HG02763 (cell line): Measurements from ENCODE around the gene CACNA1H.

Experiments
- ATAC-seq: cut with Tn5 transposase; IDR thresholded peaks from one replicate; pipeline ENCODE4 v1.9.1; 2021; ENCODE audit warnings: mild to moderate bottlenecking, moderate library complexity; ENCODE audit not compliant: unreplicated experiment

The CACNA1H gene

GRCh38 chr16:1122398-1122765 lies 30.5 kb upstream of the CACNA1H start:
- no peak for ATAC-seq

DNA sequence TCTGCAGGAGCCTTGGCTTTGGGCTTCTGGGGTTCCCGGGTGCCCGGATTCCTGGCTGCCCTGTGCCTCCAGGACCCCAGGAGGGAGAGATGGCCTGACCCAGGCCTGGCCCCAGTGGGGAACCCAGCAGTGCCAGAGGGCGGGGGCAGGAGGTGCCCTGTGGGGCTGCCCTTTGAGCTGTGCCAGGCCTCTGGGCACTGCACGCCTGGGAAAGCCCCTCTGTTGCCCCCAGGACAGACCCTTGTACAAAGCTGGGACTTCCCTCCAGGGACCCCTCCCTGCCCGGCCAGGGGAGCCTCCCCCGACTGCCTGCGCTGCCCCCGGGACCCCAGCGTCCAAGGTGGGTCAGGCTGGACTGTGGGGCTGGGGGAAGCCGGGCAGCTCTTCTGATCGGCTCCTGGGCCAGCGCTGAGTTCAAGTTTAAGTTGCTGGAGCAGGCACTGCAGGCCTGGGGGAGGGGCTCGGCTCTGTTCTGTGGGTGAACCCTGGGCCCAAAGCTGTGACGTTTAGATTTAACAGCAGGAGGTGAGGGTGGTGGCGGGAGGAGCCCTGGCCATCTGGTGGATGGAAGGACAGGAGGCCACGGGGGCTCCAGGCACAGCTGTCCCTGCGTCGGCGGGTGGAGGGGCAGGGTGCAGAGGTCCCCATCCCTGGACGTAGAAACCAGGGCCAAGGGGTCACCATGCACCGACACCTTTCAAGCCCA lies 29.2 kb upstream of the CACNA1H start:
- no peak for ATAC-seq

DNA sequence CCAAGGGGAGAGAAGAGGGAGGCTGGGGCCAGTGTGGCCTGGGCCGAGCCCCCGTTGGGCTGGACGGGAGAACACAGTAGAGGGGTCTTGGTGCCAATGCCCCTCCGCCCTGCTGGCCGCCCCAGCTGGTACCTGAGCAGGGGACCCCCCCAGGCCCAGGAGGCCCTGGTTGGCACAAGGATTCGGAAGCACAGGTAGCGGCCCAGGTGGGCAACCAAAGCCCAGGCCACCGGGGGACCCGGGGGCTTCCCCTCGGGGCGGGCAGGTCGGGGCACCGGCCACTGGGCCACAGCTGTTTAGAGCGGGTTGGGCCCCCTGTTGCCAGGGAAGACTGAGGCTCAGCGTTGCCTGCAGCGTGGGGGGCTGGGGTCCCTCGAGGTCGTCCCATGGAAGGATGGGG lies 28.6 kb upstream of the CACNA1H start:
- no peak for ATAC-seq

GRCh38 chr16:1124795-1125194 lies 28.1 kb upstream of the CACNA1H start:
- no peak for ATAC-seq

GRCh38 chr16:1125471-1125870 lies 27.4 kb upstream of the CACNA1H start:
- ATAC-seq = no peak

GRCh38 chr16:1126044-1126443 lies 26.9 kb upstream of the CACNA1H start:
- no peak for ATAC-seq

- ATAC-seq = no peak
These were observed 26.3 kb upstream of the CACNA1H start for GRCh38 chr16:1126586-1126985.

DNA sequence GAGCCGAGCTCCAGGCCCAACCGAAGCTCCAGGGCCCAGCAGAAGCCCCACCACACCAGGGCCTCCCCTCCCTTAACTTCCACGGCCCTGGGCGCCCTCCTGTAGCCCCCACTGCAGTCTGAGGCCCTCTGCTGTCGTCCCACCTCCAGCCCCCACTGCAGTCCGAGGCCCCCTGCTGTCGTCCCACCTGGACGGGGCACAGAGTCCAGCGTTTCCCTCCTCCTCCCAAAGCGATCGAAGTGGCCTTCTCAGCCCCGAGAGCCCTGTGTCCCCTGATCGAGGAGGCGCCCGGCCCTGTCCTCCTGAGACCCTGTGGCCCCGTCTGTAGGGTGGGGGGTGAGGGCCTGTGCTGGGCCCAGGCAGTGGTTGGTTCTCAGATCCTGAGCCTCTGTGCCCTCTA lies 25.8 kb upstream of the CACNA1H start:
- ATAC-seq = no peak

- no peak for ATAC-seq
These were observed 24.8 kb upstream of the CACNA1H start for GRCh38 chr16:1127971-1128715.

DNA sequence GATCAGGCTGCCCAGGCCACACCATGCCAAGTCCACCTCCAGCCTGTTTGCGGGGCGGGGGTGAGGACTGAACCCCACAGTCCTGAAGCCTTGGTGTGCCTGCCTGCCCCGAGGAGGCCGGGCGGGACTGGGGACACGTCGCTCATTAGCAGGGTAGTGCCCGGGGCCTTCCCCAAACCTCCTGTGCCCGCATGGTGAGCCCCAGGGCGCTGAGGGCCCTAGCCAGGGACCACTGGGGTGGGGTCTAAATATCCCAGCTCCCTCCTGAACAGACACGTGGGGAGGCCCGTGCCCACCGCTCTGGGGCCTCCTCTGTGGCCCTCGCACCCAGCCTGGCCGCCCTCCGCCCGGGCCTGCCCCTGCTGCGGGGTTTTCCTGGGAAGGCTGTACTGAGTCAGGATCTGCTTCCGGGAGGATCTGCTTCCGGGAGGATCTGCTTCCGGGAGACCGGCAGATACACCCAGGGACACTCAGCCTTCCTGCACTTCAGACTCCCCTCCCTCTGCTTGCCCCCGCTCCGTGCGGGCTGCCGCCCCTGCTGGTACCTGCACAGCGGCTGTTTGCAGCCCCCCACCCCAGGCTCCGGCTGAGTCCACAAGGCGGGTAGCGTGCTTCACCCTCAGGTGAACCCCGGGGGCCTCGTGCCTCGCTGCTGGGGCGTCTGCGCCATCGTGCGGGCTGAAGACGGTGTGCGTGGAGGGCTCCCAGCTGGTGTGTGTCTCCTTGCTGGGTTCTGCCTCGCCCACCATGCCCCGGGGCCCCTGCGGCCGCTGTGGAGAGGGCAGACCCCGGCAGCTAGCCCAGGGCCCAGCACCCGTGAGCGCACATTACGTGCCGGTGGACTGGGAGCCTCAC lies 23.6 kb upstream of the CACNA1H start:
- ATAC-seq = no peak

DNA sequence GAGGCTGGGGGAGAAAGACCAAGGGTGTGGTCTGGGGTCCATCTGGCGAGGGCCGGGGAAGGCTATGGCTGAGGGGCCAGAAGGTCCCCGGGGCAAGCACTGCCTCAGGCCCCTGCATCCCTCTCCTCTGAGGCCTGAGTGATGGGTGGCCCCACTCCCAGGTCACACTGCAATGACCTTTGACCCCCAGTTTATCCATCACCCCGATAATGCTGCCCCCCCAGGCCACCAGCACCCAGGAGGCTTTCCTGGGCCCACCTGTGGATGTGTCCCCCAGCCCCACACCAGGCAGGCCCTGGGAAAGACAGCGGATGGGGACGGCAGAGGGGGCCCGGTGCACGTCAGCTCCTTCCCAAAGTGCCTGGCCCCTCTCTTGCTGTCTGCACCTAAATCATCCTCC lies 22.5 kb upstream of the CACNA1H start:
- no peak for ATAC-seq

DNA sequence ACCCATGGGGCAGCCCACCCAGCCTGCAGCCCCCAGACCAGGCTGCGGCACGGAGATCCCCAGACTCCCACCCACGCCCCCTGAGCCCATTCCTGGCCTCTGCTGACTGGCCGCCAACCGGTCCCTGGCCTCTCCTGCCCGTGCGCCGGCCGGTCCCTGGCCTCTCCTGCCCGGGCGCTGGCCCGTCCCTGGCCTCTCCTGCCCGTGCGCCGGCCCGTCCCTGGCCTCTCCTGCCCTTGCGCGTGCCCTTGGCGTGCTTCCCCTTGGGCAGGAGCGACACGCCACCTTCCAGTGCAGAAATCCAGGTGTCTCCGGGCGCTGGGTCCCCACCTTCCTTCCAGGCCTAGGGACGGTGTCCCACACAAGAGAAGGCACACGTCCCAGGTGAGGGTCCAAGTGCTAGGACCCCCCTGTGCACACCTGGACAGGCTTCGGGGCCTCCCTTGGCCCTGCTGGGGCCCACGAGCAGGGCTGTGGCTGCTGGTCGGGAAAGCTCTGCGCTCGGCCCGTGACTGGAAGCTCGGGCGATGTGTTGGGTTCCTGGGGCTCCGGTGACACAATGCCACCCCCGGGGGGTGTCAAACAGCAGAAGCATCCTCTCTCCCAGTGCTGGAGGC lies 21.4 kb upstream of the CACNA1H start:
- ATAC-seq = no peak

DNA sequence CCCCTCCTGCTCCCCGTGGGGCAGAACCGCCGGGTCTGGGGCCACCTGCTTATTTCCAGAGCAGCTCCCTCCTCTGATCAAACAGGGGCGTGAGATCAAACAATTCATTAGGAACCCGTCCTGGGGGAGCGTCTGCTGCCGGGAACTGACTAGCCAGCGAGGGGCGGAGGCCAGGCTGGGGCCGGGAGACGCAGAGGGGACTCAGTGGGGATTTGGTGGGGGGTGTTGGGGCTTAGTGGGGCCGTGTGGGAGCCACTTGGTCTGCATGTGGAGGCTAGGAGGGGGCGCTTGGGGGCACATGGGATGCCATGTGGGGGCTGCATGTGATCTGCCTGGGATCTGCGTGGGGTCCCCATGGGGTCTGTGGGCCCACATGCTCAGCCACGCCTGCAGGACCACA lies 20.5 kb upstream of the CACNA1H start:
- ATAC-seq = no peak

DNA sequence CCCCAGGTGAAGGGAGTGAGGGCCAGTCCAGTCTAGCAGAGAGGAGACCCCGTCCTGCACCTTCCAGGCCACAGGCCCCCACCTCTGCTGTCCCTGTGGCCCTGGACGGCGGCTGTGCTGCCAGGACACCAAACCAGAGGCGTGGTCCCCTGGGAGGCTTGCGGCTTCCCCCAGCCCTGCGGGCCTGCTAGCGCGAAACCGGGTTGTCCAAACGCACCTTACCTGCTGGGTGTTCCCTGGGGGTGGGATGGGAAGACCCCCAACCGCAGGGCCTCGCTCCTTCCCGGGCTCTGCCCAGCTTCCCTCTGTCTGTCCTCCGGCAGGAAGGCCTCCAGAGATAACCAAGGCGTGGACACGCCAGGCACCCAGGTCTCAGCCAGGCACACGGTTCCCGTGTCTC lies 19.6 kb upstream of the CACNA1H start:
- ATAC-seq = no peak

- ATAC-seq = no peak
These were observed 18.9 kb upstream of the CACNA1H start for GRCh38 chr16:1133810-1134520.

DNA sequence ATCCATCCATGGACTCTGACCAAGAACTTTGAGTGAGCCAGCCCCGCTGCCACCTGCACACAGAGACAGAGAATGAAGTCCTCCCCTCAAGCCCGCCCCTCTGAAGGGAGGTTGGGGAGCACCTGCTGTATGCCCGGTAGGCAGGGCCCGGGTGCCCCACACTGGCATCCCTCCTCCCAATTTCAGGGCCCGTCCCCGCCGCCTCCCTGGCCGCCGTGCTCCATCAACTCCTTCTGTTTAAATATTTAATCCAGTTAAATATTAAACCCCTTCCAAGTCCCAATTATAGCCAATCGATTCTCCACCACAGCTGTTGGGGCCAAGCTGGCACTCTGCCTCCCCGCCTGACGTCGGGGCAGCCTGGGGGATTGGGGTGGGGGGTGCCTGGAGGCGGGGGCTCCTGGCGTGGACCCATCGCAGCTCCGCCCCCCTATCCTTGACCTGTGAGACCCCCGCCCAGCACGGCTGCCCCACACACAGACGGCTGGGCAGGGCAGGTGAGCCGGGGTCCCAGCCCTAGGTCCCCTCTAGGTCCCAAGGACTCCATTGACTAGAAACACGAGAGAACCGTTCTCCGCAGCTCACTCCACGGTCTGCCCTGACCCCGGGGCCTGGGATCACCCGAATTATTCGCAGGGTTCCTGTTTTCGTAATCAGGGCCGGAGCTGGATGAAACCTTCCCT lies 18.0 kb upstream of the CACNA1H start:
- no peak for ATAC-seq

DNA sequence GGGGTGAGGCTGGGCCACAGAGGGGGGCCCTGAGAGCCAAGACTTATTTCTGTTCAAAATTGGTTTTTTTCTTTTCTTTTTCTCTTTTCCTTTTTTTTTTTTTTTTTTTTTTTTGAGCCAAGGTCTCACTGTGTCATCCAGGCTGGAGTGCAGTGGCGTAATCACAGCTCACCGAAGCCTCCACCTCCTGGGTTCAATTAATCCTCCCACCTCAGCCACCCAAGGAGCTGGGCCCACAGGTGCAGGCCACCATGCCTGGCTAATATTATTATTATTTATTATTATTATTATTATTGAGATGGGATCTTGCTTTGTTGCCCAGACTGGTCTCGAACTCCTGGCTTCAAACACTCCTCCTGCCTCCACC lies 17.5 kb upstream of the CACNA1H start:
- no peak for ATAC-seq

DNA sequence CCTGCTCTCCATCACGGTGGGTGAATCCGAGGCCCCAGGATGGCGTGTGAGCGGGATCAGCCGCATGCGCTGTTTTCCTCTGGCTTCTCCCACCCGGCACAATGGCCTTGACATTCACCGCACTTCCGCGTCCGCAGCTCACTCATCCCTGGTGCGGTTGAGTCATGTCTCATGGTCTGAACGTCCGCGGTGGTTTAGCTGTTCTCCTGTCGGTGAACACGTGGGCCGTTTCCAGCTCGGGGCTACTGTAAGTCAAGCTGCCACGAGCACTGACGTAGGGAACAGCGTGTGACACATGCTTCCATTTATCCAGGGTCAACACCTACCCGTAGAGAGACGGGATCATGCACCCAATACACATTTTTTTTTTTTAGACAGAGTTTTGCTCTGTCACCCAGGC lies 15.3 kb upstream of the CACNA1H start:
- no peak for ATAC-seq

- no peak for ATAC-seq
These were observed 12.2 kb upstream of the CACNA1H start for GRCh38 chr16:1140582-1141162.

- ATAC-seq = no peak
These were observed 11.7 kb upstream of the CACNA1H start for GRCh38 chr16:1141191-1141590.
